K562 (cell line): ENCODE data around the gene FDX2. TPM values are rescaled to one million over a fixed set of nuclear protein-coding genes. Genes with fewer than 3 reads are reported as not detected.
A peak's percentile ranks its signal among the peaks of the same experiment; 100 is the strongest.

Experiments
- ARID3A ChIP-seq: IDR thresholded peaks from 2 replicates; pipeline ENCODE4 v1.6.1; 2012; ENCODE audit warnings: low read depth, low read length, improper control_type of control experiment, borderline replicate concordance
- CCNT2 ChIP-seq: IDR thresholded peaks from 2 replicates; pipeline ENCODE4 v1.6.1; 2011; ENCODE audit warnings: borderline replicate concordance, low read depth, mild to moderate bottlenecking, moderate library complexity, mixed read lengths, low read length; ENCODE audit not compliant: insufficient read length; ENCODE audit errors: extremely low read depth
- CEBPB ChIP-seq: fragments of 450-650 bp; IDR thresholded peaks from 2 replicates; pipeline ENCODE4 v1.6.1; 2016; ENCODE audit warnings: missing genetic modification characterization, missing compliant biosample characterization
- HNRNPL ChIP-seq: fragments of 200-400 bp; formaldehyde crosslinking; IDR thresholded peaks from 2 replicates; pipeline ENCODE4 v1.6.1; 2017; ENCODE audit warnings: low read depth, mild to moderate bottlenecking, low read length
- MAZ ChIP-seq, 2 experiments: fragments of 450-650 bp in 1 of 2; sonication (generic) in 1 of 2; formaldehyde crosslinking; IDR thresholded peaks in 1 of 2; conservative IDR thresholded peaks in 1 of 2; 2 replicates each; pipeline versions ENCODE4 v1.4.0 to v1.5.0; 2020; ENCODE audit warnings: mild to moderate bottlenecking in 1 of 2, missing genetic modification reagents in 1 of 2
- MITF ChIP-seq: IDR thresholded peaks from 2 replicates; pipeline ENCODE4 v1.6.1; 2014; ENCODE audit warnings: antibody characterized with exemption
- NFIX ChIP-seq: fragments of 250-450 bp; sonication (Bioruptor Pico); IDR thresholded peaks from 2 replicates; pipeline ENCODE4 v1.4.0; 2020; ENCODE audit warnings: low read depth, mild to moderate bottlenecking, moderate library complexity
- SAP30 ChIP-seq: fragments of 200-600 bp; sonication (generic); IDR thresholded peaks from 2 replicates; pipeline ENCODE4 v1.6.1; 2012; ENCODE audit warnings: borderline replicate concordance, low read depth, mild to moderate bottlenecking, moderate library complexity, low read length, control low read depth, inconsistent platforms; ENCODE audit not compliant: insufficient read depth, poor library complexity, severe bottlenecking
- SMARCC2 ChIP-seq: fragments of 450-650 bp; IDR thresholded peaks from 2 replicates; pipeline ENCODE4 v1.6.1; 2017; ENCODE audit warnings: antibody characterized with exemption, moderate library complexity, mild to moderate bottlenecking, low read depth
- SRSF1 ChIP-seq: fragments of 200-400 bp; formaldehyde crosslinking; IDR thresholded peaks from 2 replicates; pipeline ENCODE4 v1.6.1; 2017; ENCODE audit warnings: mild to moderate bottlenecking, low read depth, low read length, moderate library complexity
- ZBED1 ChIP-seq: IDR thresholded peaks from 2 replicates; pipeline ENCODE4 v1.6.1; 2014
- ZBTB11 ChIP-seq, 3 experiments: fragments of 200-800 bp in 1 of 3; fragments of 250-450 bp in 1 of 3; fragments of 450-650 bp in 1 of 3; sonication (Bioruptor Pico) in 1 of 3; sonication (Bioruptor generic) in 1 of 3; formaldehyde crosslinking in 1 of 3; IDR thresholded peaks; 2 replicates each; pipeline versions ENCODE4 v1.6.1 to v1.8.0; 2016 to 2022; ENCODE audit warnings: mild to moderate bottlenecking in 2 of 3, missing genetic modification characterization in 2 of 3, missing compliant biosample characterization in 1 of 3, moderate library complexity in 1 of 3
- ZBTB34 ChIP-seq: fragments of 250-450 bp; sonication (Bioruptor Pico); IDR thresholded peaks from 2 replicates; pipeline ENCODE4 v1.8.0; 2021; ENCODE audit warnings: mild to moderate bottlenecking, moderate library complexity
- ZNF655 ChIP-seq: fragments of 250-450 bp; sonication (Bioruptor Pico); IDR thresholded peaks from 2 replicates; pipeline ENCODE4 v1.5.0; 2021
- ZNF696 ChIP-seq: fragments of 250-450 bp; sonication (Bioruptor Pico); conservative IDR thresholded peaks from 2 replicates; pipeline ENCODE4 v1.4.0; 2020; ENCODE audit warnings: mild to moderate bottlenecking, moderate library complexity
- ZNF79 ChIP-seq: fragments of 250-450 bp; sonication (Bioruptor Pico); IDR thresholded peaks from 2 replicates; pipeline ENCODE4 v1.4.0; 2020; ENCODE audit warnings: low read depth, mild to moderate bottlenecking, moderate library complexity
- polyA plus RNA-seq, 8 experiments: library from polyadenylated mRNA; depleted of rRNA in 4 of 8; stranded (reverse) in 5 of 8; unstranded in 3 of 8; fragments of >200 nt; fragmentation: Nextera tagmentation in 2 of 8; fragmentation: Illumina TruSeq in 1 of 8; extraction: Ambion mirVana in 2 of 8; extraction: Trizol in 1 of 8; gene quantifications; 2 replicates each; pipeline versions ENCODE4 v1.2.1 to v1.2.3, GENCODE V29; 2011 to 2014; ENCODE audit warnings: inconsistent platforms in 1 of 8, missing spikeins in 1 of 8
- total RNA-seq, 7 experiments: library from RNA; depleted of rRNA in 6 of 7; stranded (reverse); fragments of >200 nt in 6 of 7; fragmentation: Illumina TruSeq in 2 of 7; extraction: Trizol in 2 of 7; gene quantifications; 2 replicates each; pipeline versions ENCODE4 v1.2.1 to v1.2.3, GENCODE V29; 2011 to 2021; ENCODE audit warnings: low replicate concordance in 1 of 7

The FDX2 gene
- total and polyA plus RNA-seq, 9 of the 15 experiments (the other 6 are each of a cell fraction or from before 2014, with no cell fraction given): 2.5 to 49.8 (median 29.7) TPM

GRCh38 chr19:10334588-10335351, 19.0 kb upstream of the FDX2 start (continued):
- TF ChIP-seq ZBTB34 (no peak), HNRNPL (no peak), SRSF1 (no peak), MITF (no peak), CEBPB (tag) (peak; percentile 60), ZNF79 (CRISPR knock-in tag) (no peak), MAZ (CRISPR knock-in tag; conservative IDR thresholded peaks at IDR 0.05 in 1 of 2, IDR thresholded peaks at IDR 0.05 in 1 of 2) (peak; percentile 37 to 71; a peak in 3 of 4 replicates), ARID3A (no peak), ZBTB11 (CRISPR knock-in tag; IDR thresholded peaks at IDR 0.05) (no peak), CCNT2 (peak; percentile 80), ZNF655 (CRISPR knock-in tag) (no peak), ZNF696 (CRISPR knock-in tag) (no peak), SMARCC2 (no peak), SAP30 (peak; percentile 36), ZBED1 (no peak), NFIX (CRISPR knock-in tag) (no peak)
